Motor neuron (in vitro differentiated cells): Measurements from ENCODE around the gene HSD3B7. TPM values are rescaled to one million over a fixed set of nuclear protein-coding genes. Genes with fewer than 3 reads are reported as not detected.
A peak's percentile ranks its signal among the peaks of the same experiment; 100 is the strongest.

Experiments
- ATAC-seq, 8 experiments: fragments of 200-7000 bp; cut with Tn5 transposase; replicated peaks in 6 of 8; 2 replicates each; pipeline ENCODE4 v1.8.0; 2021; ENCODE audit warnings: mild to moderate bottlenecking in 8 of 8, moderate library complexity in 8 of 8
- H3K27ac ChIP-seq, 2 donors: fragments of 250-450 bp; sonication (Bioruptor Pico); 2 replicates each; pipeline ENCODE4 v1.9.0; 2021; ENCODE audit warnings: antibody characterized with exemption in 2 of 2, mild to moderate bottlenecking in 2 of 2, moderate library complexity in 1 of 2
- H3K4me1 ChIP-seq, 2 donors: fragments of 250-450 bp; sonication (Bioruptor Pico); replicated peaks in 1 of 2; 2 replicates each; pipeline ENCODE4 v1.6.1; 2021; ENCODE audit warnings: antibody characterized with exemption in 2 of 2, mild to moderate bottlenecking in 2 of 2, moderate library complexity in 1 of 2
- H3K4me3 ChIP-seq, 5 donors: fragments of 250-450 bp; sonication (Bioruptor Pico); 2 replicates each; pipeline ENCODE4 v1.9.0; 2021; ENCODE audit warnings: antibody characterized with exemption in 5 of 5, mild to moderate bottlenecking in 5 of 5, moderate library complexity in 4 of 5
- WGBS, 10 experiments: fragments of 450-650 bp; shearing (Covaris generic); methylation state at CpG; one replicate each; pipeline ENCODE4 v1.0.0; 2022; 5-methylcytosine and 5-hydroxymethylcytosine counted together
- in situ Hi-C, 9 experiments: fragments of 400-800 bp; cut with MboI; loops; one replicate each; pipeline ENCODE4 v1.15.0; 2021; ENCODE audit warnings: low sequenced_read_pairs in 9 of 9, low pct_unique_long_range_greater_than_20kb in 2 of 9; ENCODE audit not compliant: unreplicated experiment in 9 of 9
- total RNA-seq, 8 experiments: library from RNA; unstranded; fragments of 300-600 nt; gene quantifications; 2 replicates each; pipeline versions ENCODE4 v1.2.3 to v1.2.4, GENCODE V29; 2022

HSD3B7 gene
- total RNA-seq, 8 experiments from 2014 or later, result 0.67 to 68.7 (median 1.6) TPM

GRCh38 chr16:30949650-30950515 lies 35.1 kb upstream of the HSD3B7 start:
- in situ Hi-C loops, result loop anchor here in 2 of 9 experiments (25.0 kb wide), 2 partner anchors 512 to 912 kb away; partner anchors contain the start of genes ARMC5 (in 2 of the 2), TGFB1I1 (in 2 of the 2) and ZNF267 (in 1 of the 2)
- peak in 4 of 8 experiments; percentile 0 to 60 (median 58) for ATAC-seq
- Histone ChIP-seq H3K4me3 (peak overlapping the region; percentile 51 to 95 (median 75)), H3K4me1 (peaks cover 12 to 23% of the 10 kb centered on the region in 2 donors), H3K27ac (peak overlapping the region in 1 of 2 donors; percentile 82)
- 0 to 100% (median 14%) methylated on average over 1 to 7 of the region's 21 CpGs; no CpG with 5 or more reads in 6 of the 10 experiments for WGBS, 10 experiments

- H3K27ac ChIP-seq, result peak overlapping the region in 1 of 2 donors; percentile 3
- WGBS, 10 experiments, result 20 to 100% (median 67%) methylated on average over 1 to 3 of the region's 8 CpGs; no CpG with 5 or more reads in 5 of the 10 experiments
- peak overlapping the region in 3 of 5 donors; percentile 67 to 95 (median 75) for H3K4me3 ChIP-seq
- peaks cover 12 to 23% of the 10 kb centered on the region in 2 donors for H3K4me1 ChIP-seq
- in situ Hi-C loops, result loop anchor here in 2 of 9 experiments (25.0 kb wide), 2 partner anchors 512 to 912 kb away; partner anchors contain the start of genes ARMC5 (in 2 of the 2), TGFB1I1 (in 2 of the 2) and ZNF267 (in 1 of the 2)
- ATAC-seq, result no peak
Observed at GRCh38 chr16:30950516-30951065, 34.4 kb upstream of the HSD3B7 start.

GRCh38 chr16:30951193-30951592 lies 33.8 kb upstream of the HSD3B7 start:
- in situ Hi-C loops, result loop anchor here in 2 of 9 experiments (25.0 kb wide), 2 partner anchors 511 to 911 kb away; partner anchors contain the start of genes ARMC5 (in 2 of the 2), TGFB1I1 (in 2 of the 2) and ZNF267 (in 1 of the 2)
- 80 to 100% (median 100%) methylated on average over 1 of the region's 1 CpG; no CpG with 5 or more reads in 7 of the 10 experiments for WGBS, 10 experiments
- Histone ChIP-seq H3K4me3 (no peak overlapping the region), H3K27ac (no peak overlapping the region), H3K4me1 (peaks cover 12 to 23% of the 10 kb centered on the region in 2 donors)
- no peak for ATAC-seq

GRCh38 chr16:30951750-30952149 lies 33.3 kb upstream of the HSD3B7 start:
- Histone ChIP-seq H3K4me3 (no peak overlapping the region), H3K4me1 (peaks cover 12 to 23% of the 10 kb centered on the region in 2 donors), H3K27ac (no peak overlapping the region)
- no peak for ATAC-seq
- in situ Hi-C loops, result loop anchor here in 2 of 9 experiments (25.0 kb wide), 2 partner anchors 511 to 911 kb away; partner anchors contain the start of genes ARMC5 (in 2 of the 2), TGFB1I1 (in 2 of the 2) and ZNF267 (in 1 of the 2)
- 1 to 94% (median 54%) methylated on average over 2 to 3 of the region's 3 CpGs; no CpG with 5 or more reads in 4 of the 10 experiments for WGBS, 10 experiments

- 78 to 100% (median 100%) methylated on average over 1 to 4 of the region's 9 CpGs; no CpG with 5 or more reads in 6 of the 10 experiments for WGBS, 10 experiments
- H3K27ac ChIP-seq, result no peak overlapping the region
- peaks cover 8 to 17% of the 10 kb centered on the region in 2 donors for H3K4me1 ChIP-seq
- H3K4me3 ChIP-seq, result no peak overlapping the region
- in situ Hi-C loops, result loop anchor here in 2 of 9 experiments (25.0 kb wide), 2 partner anchors 509 to 909 kb away; partner anchors contain the start of genes ARMC5 (in 2 of the 2), TGFB1I1 (in 2 of the 2) and ZNF267 (in 1 of the 2)
- no peak for ATAC-seq
Observed at GRCh38 chr16:30953111-30953510, 31.9 kb upstream of the HSD3B7 start.

GRCh38 chr16:30953511-30954124 lies 31.4 kb upstream of the HSD3B7 start:
- in situ Hi-C loops, result loop anchor here in 2 of 9 experiments (25.0 kb wide), 2 partner anchors 509 to 909 kb away; partner anchors contain the start of genes ARMC5 (in 2 of the 2), TGFB1I1 (in 2 of the 2) and ZNF267 (in 1 of the 2)
- WGBS, 10 experiments, result 0 to 81% (median 20%) methylated on average over 1 to 4 of the region's 15 CpGs; no CpG with 5 or more reads in 5 of the 10 experiments
- Histone ChIP-seq H3K27ac (peak overlapping the region in 1 of 2 donors; percentile 32), H3K4me1 (peaks cover 8 to 17% of the 10 kb centered on the region in 2 donors), H3K4me3 (peak overlapping the region in 1 of 5 donors; percentile 1)
- ATAC-seq, result peak; percentile 0 to 46 (median 37)

GRCh38 chr16:30954993-30955392 lies 30.0 kb upstream of the HSD3B7 start:
- no peak overlapping the region for H3K27ac ChIP-seq
- H3K4me1 ChIP-seq, result peaks cover 10 to 19% of the 10 kb centered on the region in 2 donors
- in situ Hi-C loops, result loop anchor here in 2 of 9 experiments (25.0 kb wide), 2 partner anchors 507 to 907 kb away; partner anchors contain the start of genes ARMC5 (in 2 of the 2), TGFB1I1 (in 2 of the 2) and ZNF267 (in 1 of the 2)
- H3K4me3 ChIP-seq, result no peak overlapping the region
- no peak for ATAC-seq
- WGBS, 10 experiments, result 60 to 100% (median 94%) methylated on average over 1 to 5 of the region's 8 CpGs; no CpG with 5 or more reads in 3 of the 10 experiments

GRCh38 chr16:30956601-30957455 lies 28.2 kb upstream of the HSD3B7 start:
- in situ Hi-C loops, result loop anchor here in 2 of 9 experiments (25.0 kb wide), 2 partner anchors 505 to 905 kb away; partner anchors contain the start of genes ARMC5 (in 2 of the 2), TGFB1I1 (in 2 of the 2) and ZNF267 (in 1 of the 2)
- Histone ChIP-seq H3K4me3 (peak overlapping the region; percentile 77 to 99 (median 87)), H3K4me1 (peaks cover 6 to 12% of the 10 kb centered on the region in 2 donors), H3K27ac (peak overlapping the region; percentile 99 to 100)
- peak; percentile 41 to 65 (median 48) for ATAC-seq
- 25 to 67% (median 30%) methylated on average over 2 to 21 of the region's 42 CpGs; no CpG with 5 or more reads in 5 of the 10 experiments for WGBS, 10 experiments

- peak; percentile 76 to 86 (median 80) for ATAC-seq
- H3K4me1 ChIP-seq, result peaks cover 6 to 12% of the 10 kb centered on the region in 2 donors
- H3K4me3 ChIP-seq, result peak within 1 kb of the TSS; percentile 77 to 99 (median 87)
- WGBS, 10 experiments, result 0 to 5% (median 0%) methylated on average over 1 to 11 of the region's 85 CpGs; no CpG with 5 or more reads in 5 of the 10 experiments
- H3K27ac ChIP-seq, result peak within 1 kb of the TSS; percentile 99 to 100
- in situ Hi-C loops, result loop anchor here in 2 of 9 experiments (25.0 kb wide), 2 partner anchors 505 to 905 kb away; partner anchors contain the start of genes ARMC5 (in 2 of the 2), TGFB1I1 (in 2 of the 2) and ZNF267 (in 1 of the 2)
Observed at GRCh38 chr16:30957456-30958174, 27.4 kb upstream of the HSD3B7 start, which contains the start of gene SETD1A. SETD1A (plus strand) TSS chr16:30957754; CDS start chr16:30958732, 978 bp downstream.
